Esophagus squamous epithelium (tissue), 4 donors: ENCODE measurements around the gene PLEKHG4B.

Experiments
- CTCF ChIP-seq, 6 experiments: fragments of 450-650 bp in 4 of 6; fragments of 200-600 bp in 2 of 6; sonication (generic) in 2 of 6; IDR thresholded peaks; one replicate each; pipeline ENCODE4 v1.5.1; 2016 to 2019; ENCODE audit warnings: antibody characterized with exemption in 6 of 6, mild to moderate bottlenecking in 4 of 6, moderate library complexity in 4 of 6
- POLR2A ChIP-seq, 4 donors: fragments of 450-650 bp; IDR thresholded peaks; one replicate each; pipeline ENCODE4 v1.6.1; 2017; ENCODE audit warnings: antibody characterized with exemption in 4 of 4, mild to moderate bottlenecking in 4 of 4, moderate library complexity in 3 of 4

DNA sequence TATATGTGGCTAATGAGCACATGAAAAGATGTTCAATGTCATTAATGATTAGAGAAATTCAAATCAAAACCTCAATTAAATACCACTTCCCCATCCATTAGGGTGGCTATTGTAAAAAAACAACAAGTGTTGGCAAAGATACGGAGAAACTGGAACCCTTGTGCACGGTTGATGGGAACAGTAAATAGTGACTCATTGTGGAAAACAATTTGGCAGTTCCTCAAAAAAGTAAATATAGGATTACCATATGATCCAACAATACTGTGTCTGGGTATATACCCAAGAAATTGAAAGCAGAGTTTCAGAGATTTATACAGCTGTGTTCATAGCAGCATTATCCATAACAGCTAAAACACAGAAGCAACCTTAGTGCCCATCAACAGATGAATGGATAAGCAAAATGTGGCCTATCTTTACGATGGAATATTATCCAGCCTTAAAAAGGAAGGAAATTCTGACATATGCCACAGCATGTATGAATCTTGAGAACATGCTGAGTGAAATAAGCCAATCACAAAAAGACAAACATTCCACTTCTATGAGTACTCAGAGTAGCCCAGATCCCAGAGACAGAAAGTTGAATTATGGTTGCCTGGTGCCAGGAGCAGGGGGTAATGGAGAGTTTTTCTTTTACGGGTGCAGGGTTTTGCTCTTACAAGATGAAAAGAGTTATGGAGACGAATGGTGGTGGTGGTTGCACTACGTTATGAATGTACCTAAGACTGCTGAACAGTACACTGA, 57.9 kb downstream of the PLEKHG4B start:
- TF ChIP-seq POLR2A (IDR thresholded peaks at IDR 0.05) (no peak), CTCF (IDR thresholded peaks at IDR 0.05) (no peak)
